Testis (tissue), 3 donors: Measurements from ENCODE around the gene SREBF2. TPM values are rescaled to one million over a fixed set of nuclear protein-coding genes. Genes with fewer than 3 reads are reported as not detected.

Experiments used
- DNase-seq: peaks from one replicate; pipeline ENCODE4 v3.0.0-alpha.2; 2019
- H3K27ac ChIP-seq, 2 donors: fragments of 200-600 bp; sonication (generic); one replicate each; pipeline ENCODE4 v1.5.1; 2019
- H3K27me3 ChIP-seq: fragments of 200-600 bp; sonication (generic); one replicate; pipeline ENCODE4 v1.5.1; 2019
- H3K36me3 ChIP-seq: fragments of 200-600 bp; sonication (generic); one replicate; pipeline ENCODE4 v1.5.1; 2017; ENCODE audit warnings: low read depth; ENCODE audit errors: missing control alignments
- H3K4me1 ChIP-seq: fragments of 200-600 bp; sonication (generic); one replicate; pipeline ENCODE4 v1.5.1; 2019
- H3K4me3 ChIP-seq, 2 donors: fragments of 200-600 bp; sonication (generic); one replicate each; pipeline ENCODE4 v1.5.1; 2017 to 2019
- H3K9me3 ChIP-seq: fragments of 200-600 bp; sonication (generic); one replicate; pipeline ENCODE4 v1.5.1; 2017
- CTCF ChIP-seq, 3 experiments: fragments of 450-650 bp in 2 of 3; fragments of 200-600 bp in 1 of 3; sonication (generic) in 1 of 3; IDR thresholded peaks; one replicate each; pipeline ENCODE4 v1.5.1; 2016 to 2019; ENCODE audit warnings: antibody characterized with exemption in 3 of 3, mild to moderate bottlenecking in 2 of 3, moderate library complexity in 1 of 3
- POLR2A ChIP-seq: fragments of 450-650 bp; IDR thresholded peaks from one replicate; pipeline ENCODE4 v1.6.1; 2017; ENCODE audit warnings: antibody characterized with exemption, mild to moderate bottlenecking, moderate library complexity
- WGBS, 2 donors: methylation state at CpG; one replicate each; pipeline ENCODE4 v1.1.5; 2018; 5-methylcytosine and 5-hydroxymethylcytosine counted together
- intact Hi-C: fragments of 100-400 bp; cut with DNase I; formaldehyde crosslinking; loops from one replicate; pipeline ENCODE4 v1.15.1; 2023; ENCODE audit warnings: low total_unique reads
- polyA plus RNA-seq: library from polyadenylated mRNA; stranded (reverse); fragments of 350-450 nt; fragmentation: Illumina TruSeq; extraction: RNeasy Lipid Tissue Mini Kit (QIAGEN cat#74804); gene quantifications from one replicate; pipeline ENCODE4 v1.2.3, GENCODE V29; 2014; ENCODE audit warnings: low read depth, low replicate concordance; ENCODE audit not compliant: insufficient read depth
- total RNA-seq, 2 donors: library from RNA; depleted of rRNA; stranded (reverse); fragments of >200 nt; gene quantifications; one replicate each; pipeline ENCODE4 v1.2.3, GENCODE V29; 2016

The SREBF2 gene
- total and polyA plus RNA-seq, 3 donors from 2014 or later, result 59.7 to 119 (median 79.8) TPM

GRCh38 chr22:41904450-41905410 lies 71.8 kb downstream of the SREBF2 start:
- Histone ChIP-seq H3K9me3 (no peaks in the 10 kb centered on the region), H3K27ac (no peak overlapping the region), H3K4me3 (no peak overlapping the region), H3K36me3 (no peaks in the 10 kb centered on the region), H3K27me3 (no peaks in the 10 kb centered on the region), H3K4me1 (no peaks in the 10 kb centered on the region)
- TF ChIP-seq CTCF (IDR thresholded peaks at IDR 0.05) (no peak), POLR2A (no peak)
- intact Hi-C loops, result no loop called here
- 90 to 94% methylated on average over 9 to 19 of the region's 24 CpGs for WGBS, 2 donors
- no peak for DNase-seq

- TF ChIP-seq CTCF (IDR thresholded peaks at IDR 0.05) (no peak), POLR2A (no peak)
- Histone ChIP-seq H3K9me3 (no peaks in the 10 kb centered on the region), H3K27ac (no peak overlapping the region), H3K4me3 (no peak overlapping the region), H3K36me3 (no peaks in the 10 kb centered on the region), H3K4me1 (peaks cover 1% of the 10 kb centered on the region), H3K27me3 (no peaks in the 10 kb centered on the region)
- WGBS, 2 donors, result 88 to 93% methylated on average over 16 to 23 of the region's 23 CpGs
- no peak for DNase-seq
- intact Hi-C loops, result no loop called here
These were observed 72.7 kb downstream of the SREBF2 start for GRCh38 chr22:41905411-41906202.

GRCh38 chr22:41906822-41907221 lies 73.9 kb downstream of the SREBF2 start:
- TF ChIP-seq CTCF (IDR thresholded peaks at IDR 0.05) (no peak), POLR2A (no peak)
- 94 to 100% methylated on average over 5 of the region's 5 CpGs for WGBS, 2 donors
- no peak for DNase-seq
- Histone ChIP-seq H3K27ac (no peak overlapping the region), H3K4me1 (peaks cover 5% of the 10 kb centered on the region), H3K4me3 (no peak overlapping the region), H3K27me3 (no peaks in the 10 kb centered on the region), H3K9me3 (no peaks in the 10 kb centered on the region), H3K36me3 (no peaks in the 10 kb centered on the region)
- intact Hi-C loops, result no loop called here

GRCh38 chr22:41907436-41908401 lies 74.8 kb downstream of the SREBF2 start:
- TF ChIP-seq CTCF (IDR thresholded peaks at IDR 0.05), result no peak
- TF ChIP-seq POLR2A, result no peak
- no peak for DNase-seq
- Histone ChIP-seq H3K36me3 (no peaks in the 10 kb centered on the region), H3K4me3 (no peak overlapping the region), H3K9me3 (no peaks in the 10 kb centered on the region), H3K27ac (no peak overlapping the region), H3K27me3 (no peaks in the 10 kb centered on the region), H3K4me1 (peaks cover 5% of the 10 kb centered on the region)
- 77 to 85% methylated on average over 8 to 9 of the region's 10 CpGs for WGBS, 2 donors
- intact Hi-C loops, result no loop called here
